HCT116 (cell line): ENCODE data around the gene TAS1R1. TPM values are rescaled to one million over a fixed set of nuclear protein-coding genes. Genes with fewer than 3 reads are reported as not detected.

Experiments
- ATAC-seq: fragments of 200-7000 bp; cut with Tn5 transposase; 2 replicates; pipeline ENCODE4 v1.9.1; 2020; ENCODE audit warnings: mild to moderate bottlenecking, moderate library complexity
- BruUV-seq: library from RNA; stranded (reverse); fragments of 400-500 nt; replicated peaks from 2 replicates; lab custom pipeline; 2021; lab: Mats Ljungman, UMichigan
- CTCF ChIA-PET: fragments of 300-600 bp; sonication (Branson Sonifier 250); formaldehyde crosslinking; loops from one replicate; lab custom pipeline; 2021; ENCODE audit warnings: antibody characterized with exemption; lab: Charles Lee
- POLR2A ChIA-PET: fragments of 300-600, 350-600 bp; sonication (Branson Sonifier 250); formaldehyde crosslinking; loops from one replicate; lab custom pipeline; 2021; ENCODE audit warnings: antibody characterized with exemption; lab: Charles Lee
- RAD21 ChIA-PET, 2 experiments: fragments of 300-600 bp; sonication (Branson Sonifier 250); formaldehyde crosslinking; loops; one replicate each; lab custom pipeline; 2023; ENCODE audit warnings: low total read pairs in 2 of 2; ENCODE audit not compliant: uncharacterized antibody in 2 of 2, unreplicated experiment in 2 of 2, low non-redundant PET in 1 of 2; lab: Charles Lee
- DNase-seq: peaks from one replicate; pipeline ENCODE4 v3.0.0-alpha.2; 2010; ENCODE audit warnings: low read depth, low spot score
- H2AFZ ChIP-seq: fragments of 200-600 bp; shearing (Covaris generic), sonication (generic); 2 replicates; pipeline ENCODE4 v1.6.1; 2017; ENCODE audit warnings: low read depth, mixed run types, mixed read lengths, antibody characterized with exemption, low read length; ENCODE audit not compliant: poor library complexity, severe bottlenecking
- H3K27ac ChIP-seq: 2 replicates; pipeline ENCODE4 v1.5.1; 2012; ENCODE audit warnings: low read depth, low read length
- H3K27me3 ChIP-seq: fragments of 200-600 bp; sonication (generic); 2 replicates; pipeline ENCODE4 v1.6.1; 2016; ENCODE audit warnings: mixed run types, low read length, mixed read lengths; ENCODE audit not compliant: insufficient read depth
- H3K36me3 ChIP-seq, 2 experiments: fragments of 200-500 bp in 1 of 2; fragments of 200-600 bp in 1 of 2; sonication (Bioruptor generic) in 1 of 2; sonication (generic) in 1 of 2; 2 replicates each; pipeline versions ENCODE4 v1.5.1 to v1.6.1; 2014 to 2016; ENCODE audit warnings: low read length in 2 of 2, inconsistent platforms in 1 of 2, mixed read lengths in 1 of 2, mixed run types in 1 of 2; ENCODE audit not compliant: insufficient read depth in 2 of 2, control insufficient read depth in 1 of 2
- H3K4me1 ChIP-seq, 2 experiments: fragments of 200-600 bp in 1 of 2; sonication (generic) in 1 of 2; 2 replicates each; pipeline versions ENCODE4 v1.5.1 to v1.6.1; 2012 to 2017; ENCODE audit warnings: low read length in 2 of 2, inconsistent platforms in 1 of 2, mild to moderate bottlenecking in 1 of 2, mixed read lengths in 1 of 2, mixed run types in 1 of 2, moderate library complexity in 1 of 2; ENCODE audit not compliant: insufficient read depth in 2 of 2, control insufficient read depth in 1 of 2
- H3K4me2 ChIP-seq: fragments of 200-600 bp; sonication (generic); 2 replicates; pipeline ENCODE4 v1.6.1; 2017; ENCODE audit warnings: mixed run types, low read length, mixed read lengths
- H3K4me3 ChIP-seq, 2 experiments: fragments of 200-600 bp in 1 of 2; sonication (generic) in 1 of 2; replicated peaks in 1 of 2; 2 replicates each; pipeline ENCODE4 v1.5.1; 2011 to 2016; ENCODE audit warnings: low read length in 2 of 2, control low read depth in 1 of 2, low read depth in 1 of 2, mild to moderate bottlenecking in 1 of 2, mixed read lengths in 1 of 2, mixed run types in 1 of 2
- H3K79me2 ChIP-seq: fragments of 200-600 bp; sonication (generic); 2 replicates; pipeline ENCODE4 v1.6.1; 2017; ENCODE audit warnings: mild to moderate bottlenecking, mixed run types, low read length, moderate library complexity, mixed read lengths; ENCODE audit not compliant: insufficient read depth
- H3K9ac ChIP-seq: fragments of 200-600 bp; sonication (generic); 2 replicates; pipeline ENCODE4 v1.6.1; 2016; ENCODE audit warnings: low read length, mixed read lengths
- H3K9me2 ChIP-seq: fragments of 200-600 bp; sonication (generic), shearing (Covaris generic); 2 replicates; pipeline ENCODE4 v1.6.1; 2017; ENCODE audit warnings: mixed run types, mild to moderate bottlenecking, moderate library complexity; ENCODE audit not compliant: insufficient read depth
- H3K9me3 ChIP-seq, 2 experiments: fragments of 200-500 bp in 1 of 2; fragments of 200-600 bp in 1 of 2; sonication (Bioruptor generic) in 1 of 2; sonication (generic) in 1 of 2; 2 replicates each; pipeline ENCODE4 v1.6.1; 2014 to 2017; ENCODE audit warnings: low read length in 2 of 2, mixed read lengths in 2 of 2, inconsistent platforms in 1 of 2, low read depth in 1 of 2, mild to moderate bottlenecking in 1 of 2, mixed run types in 1 of 2, moderate library complexity in 1 of 2; ENCODE audit not compliant: control insufficient read depth in 1 of 2, insufficient read depth in 1 of 2
- H4K20me1 ChIP-seq: fragments of 200-600 bp; sonication (generic), shearing (Covaris generic); 2 replicates; pipeline ENCODE4 v1.6.1; 2017; ENCODE audit warnings: mixed run types, mild to moderate bottlenecking, moderate library complexity; ENCODE audit not compliant: insufficient read depth
- CEBPB ChIP-seq: IDR thresholded peaks from 2 replicates; pipeline ENCODE4 v1.6.1; 2012; ENCODE audit warnings: low read depth
- CTCF ChIP-seq, 3 experiments: fragments of 200-600 bp in 1 of 3; sonication (generic) in 1 of 3; IDR thresholded peaks in 2 of 3; conservative IDR thresholded peaks in 1 of 3; 2 replicates each; pipeline ENCODE4 v1.5.1; 2012 to 2017; ENCODE audit warnings: low read depth in 2 of 3, low read length in 2 of 3, antibody characterized with exemption in 1 of 3, borderline replicate concordance in 1 of 3, control low read depth in 1 of 3, mild to moderate bottlenecking in 1 of 3, mixed read lengths in 1 of 3, mixed run types in 1 of 3, moderate library complexity in 1 of 3; ENCODE audit not compliant: insufficient read depth in 1 of 3
- EGR1 ChIP-seq: IDR thresholded peaks from 2 replicates; pipeline ENCODE4 v1.6.1; 2012; ENCODE audit warnings: low read depth
- ELF1 ChIP-seq: IDR thresholded peaks from 2 replicates; pipeline ENCODE4 v1.6.1; 2012; ENCODE audit warnings: low read depth, borderline replicate concordance
- EZH2 ChIP-seq: fragments of 200-600 bp; sonication (generic); IDR thresholded peaks from 2 replicates; pipeline ENCODE4 v1.6.1; 2017; ENCODE audit warnings: antibody characterized with exemption, mixed run types
- EZH2phosphoT487 ChIP-seq: fragments of 200-600 bp; IDR thresholded peaks from 2 replicates; pipeline ENCODE4 v1.6.1; 2018; ENCODE audit warnings: antibody characterized with exemption, borderline replicate concordance
- FOSL1 ChIP-seq: IDR thresholded peaks from 2 replicates; pipeline ENCODE4 v1.6.1; 2012; ENCODE audit warnings: low read depth
- JUND ChIP-seq: IDR thresholded peaks from 2 replicates; pipeline ENCODE4 v1.6.1; 2012
- POLR2A ChIP-seq: IDR thresholded peaks from 2 replicates; pipeline ENCODE4 v1.7.0; 2011; ENCODE audit warnings: borderline replicate concordance; ENCODE audit not compliant: insufficient read depth, insufficient read length; ENCODE audit errors: extremely low read depth
- POLR2AphosphoS5 ChIP-seq: IDR thresholded peaks from 2 replicates; pipeline ENCODE4 v1.6.1; 2011; ENCODE audit warnings: mild to moderate bottlenecking, low read depth, low read length, moderate library complexity
- RAD21 ChIP-seq: IDR thresholded peaks from 2 replicates; pipeline ENCODE4 v1.6.1; 2012; ENCODE audit warnings: low read depth, mild to moderate bottlenecking
- REST ChIP-seq: IDR thresholded peaks from 2 replicates; pipeline ENCODE4 v1.6.1; 2012; ENCODE audit warnings: low read depth
- SP1 ChIP-seq: IDR thresholded peaks from 2 replicates; pipeline ENCODE4 v1.6.1; 2012; ENCODE audit warnings: low read depth
- SRF ChIP-seq: IDR thresholded peaks from 2 replicates; pipeline ENCODE4 v1.6.1; 2012; ENCODE audit warnings: low read depth
- TCF7L2 ChIP-seq: IDR thresholded peaks from 2 replicates; pipeline ENCODE4 v1.7.0; 2011; ENCODE audit warnings: borderline replicate concordance, inconsistent platforms; ENCODE audit not compliant: insufficient read depth, insufficient read length; ENCODE audit errors: extremely low read depth
- YY1 ChIP-seq: IDR thresholded peaks from 2 replicates; pipeline ENCODE4 v1.6.1; 2011; ENCODE audit warnings: low read length, low read depth, moderate library complexity, mild to moderate bottlenecking; ENCODE audit not compliant: insufficient replicate concordance; ENCODE audit errors: extremely low read depth
- ZNF274 ChIP-seq: fragments of 200-500 bp; sonication (Bioruptor generic); IDR thresholded peaks from 2 replicates; pipeline ENCODE4 v1.6.1; 2014; ENCODE audit warnings: mild to moderate bottlenecking, low read depth, low read length, inconsistent platforms
- intact Hi-C: fragments of 100-400 bp; cut with micrococcal nuclease; formaldehyde crosslinking; loops from 2 replicates; pipeline ENCODE4 v1.10.0; 2022
- total RNA-seq: library from RNA; stranded (reverse); gene quantifications from one replicate; pipeline ENCODE4 v1.2.1, GENCODE V29; 2021; ENCODE audit not compliant: unreplicated experiment
- TF ChIP-seq, protein P1 (sequence below): IDR thresholded peaks from 2 replicates; pipeline ENCODE4 v1.6.1; 2012

TAS1R1 gene
- total RNA-seq, 1 experiment from 2014 or later = not detected

GRCh38 chr1:6593810-6594209 is 38.7 kb downstream of the TAS1R1 start:
- no peak overlapping the region for H3K4me3 ChIP-seq
- no peak overlapping the region for H3K27ac ChIP-seq
- H3K79me2 ChIP-seq = peaks cover 64% of the 10 kb centered on the region
- BruUV-seq = no TSS peak
- H3K4me1 ChIP-seq = no peaks in the 10 kb centered on the region
- H3K4me2 ChIP-seq = no peak overlapping the region
- H3K9ac ChIP-seq = no peak overlapping the region
- ChIA-PET RAD21 (no interaction called here), POLR2A (no interaction called here), CTCF (no interaction called here)
- ATAC-seq = no peak
- intact Hi-C loops = no loop called here
- no peak for DNase-seq
- H2AFZ ChIP-seq = no peak overlapping the region
- H3K36me3 ChIP-seq = peaks cover 27 to 76% of the 10 kb centered on the region in 2 experiments
- H3K9me3 ChIP-seq = no peaks in the 10 kb centered on the region
- peaks cover 9% of the 10 kb centered on the region; the same call in 1 of the 2 replicates for H4K20me1 ChIP-seq
- TF ChIP-seq TCF7L2 = no peak
- no peak for TF ChIP-seq ZNF274
- TF ChIP-seq REST = no peak
- no peak for TF ChIP-seq CEBPB
- no peak for TF ChIP-seq EGR1
- no peak for TF ChIP-seq EZH2phosphoT487
- TF ChIP-seq POLR2AphosphoS5 = no peak
- no peak for TF ChIP-seq YY1
- no peak for TF ChIP-seq SRF
- TF ChIP-seq SP1 = no peak
- TF ChIP-seq RAD21 = no peak
- TF ChIP-seq, protein P1, sequence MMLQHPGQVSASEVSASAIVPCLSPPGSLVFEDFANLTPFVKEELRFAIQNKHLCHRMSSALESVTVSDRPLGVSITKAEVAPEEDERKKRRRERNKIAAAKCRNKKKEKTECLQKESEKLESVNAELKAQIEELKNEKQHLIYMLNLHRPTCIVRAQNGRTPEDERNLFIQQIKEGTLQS = no peak
- TF ChIP-seq EZH2 = no peak
- TF ChIP-seq ELF1 = no peak
- no peak for TF ChIP-seq FOSL1
- TF ChIP-seq POLR2A = no peak
- TF ChIP-seq CTCF (IDR thresholded peaks at IDR 0.05 in 2 of 3, conservative IDR thresholded peaks at IDR 0.05 in 1 of 3; ENCODE audit: borderline replicate concordance in 1 of 3, insufficient read depth in 1 of 3, low read depth in 2 of 3, low read length in 2 of 3) = no peak
- TF ChIP-seq JUND = no peak
- TF ChIP-seq, all 23 proteins: peak for 0
- H3K27me3 ChIP-seq = no peaks in the 10 kb centered on the region
- H3K9me2 ChIP-seq = no peaks in the 10 kb centered on the region
